Thyroid gland (tissue), 4 donors: Measurements from ENCODE around the gene PRR33. TPM values are rescaled to one million over a fixed set of nuclear protein-coding genes. Genes with fewer than 3 reads are reported as not detected.
"Not testable (repeated sequence)": the region's sequence is repeated elsewhere in the genome, so short reads cannot be mapped to it uniquely, and the experiment has no call there.

Experiments
- DNase-seq, 2 donors: peaks; one replicate each; pipeline ENCODE4 v3.0.0-alpha.2; 2019
- H3K27ac ChIP-seq, 3 donors: fragments of 200-600 bp; sonication (generic); 1 replicate in 2 of 3; 2 replicates in 1 of 3; pipeline ENCODE4 v1.5.1; 2016 to 2019; ENCODE audit warnings: mild to moderate bottlenecking in 1 of 3, moderate library complexity in 1 of 3
- H3K27me3 ChIP-seq: fragments of 200-600 bp; sonication (generic); one replicate; pipeline ENCODE4 v1.5.1; 2019
- H3K36me3 ChIP-seq, 2 donors: fragments of 200-600 bp; sonication (generic); one replicate each; pipeline ENCODE4 v1.5.1; 2016 to 2019
- H3K4me1 ChIP-seq, 2 donors: fragments of 200-600 bp; sonication (generic); one replicate each; pipeline ENCODE4 v1.5.1; 2017 to 2019
- H3K4me3 ChIP-seq, 3 donors: fragments of 200-600 bp; sonication (generic); replicated peaks in 1 of 3; 1 replicate in 2 of 3; 2 replicates in 1 of 3; pipeline ENCODE4 v1.5.1; 2016; ENCODE audit warnings: mild to moderate bottlenecking in 1 of 3
- H3K9me3 ChIP-seq: fragments of 200-600 bp; sonication (generic); one replicate; pipeline ENCODE4 v1.5.1; 2017
- POLR2A ChIP-seq, 2 donors: fragments of 450-650 bp; IDR thresholded peaks; one replicate each; pipeline ENCODE4 v1.6.1; 2017; ENCODE audit warnings: antibody characterized with exemption in 2 of 2, mild to moderate bottlenecking in 2 of 2, moderate library complexity in 1 of 2
- WGBS, 2 donors: methylation state at CpG; one replicate each; pipeline ENCODE4 v1.1.5; 2017; 5-methylcytosine and 5-hydroxymethylcytosine counted together
- intact Hi-C: fragments of 100-400 bp; cut with DNase I; formaldehyde crosslinking; loops from one replicate; pipeline ENCODE4 v1.15.1; 2023
- total RNA-seq, 4 donors: library from RNA; depleted of rRNA; stranded (reverse); fragments of >200 nt; gene quantifications; one replicate each; pipeline ENCODE4 v1.2.3, GENCODE V29; 2016
- TF ChIP-seq, protein P1 (sequence below), 6 experiments: fragments of 200-600 bp in 3 of 6; fragments of 450-650 bp in 3 of 6; sonication (generic) in 3 of 6; IDR thresholded peaks; one replicate each; pipeline ENCODE4 v1.5.1; 2016 to 2019; ENCODE audit warnings: antibody characterized with exemption in 6 of 6, mild to moderate bottlenecking in 2 of 6, inconsistent platforms in 1 of 6, moderate library complexity in 1 of 6

PRR33 gene
- total RNA-seq, 4 donors from 2014 or later, result not detected

- peaks cover 0 to 21% of the 10 kb centered on the region in 2 donors for H3K4me1 ChIP-seq
- DNase-seq, result peak in 1 of 2 donors; percentile 14
Observed at GRCh38 chr11:1876361-1877063, 15.2 kb downstream of the PRR33 start.

GRCh38 chr11:1875851-1876301, 15.8 kb downstream of the PRR33 start:
- H3K9me3 ChIP-seq, DNase-seq, H3K36me3 ChIP-seq, intact Hi-C loops, H3K27me3 ChIP-seq, H3K4me3 ChIP-seq: not testable (repeated sequence)
- 83 to 90% methylated on average over 1 to 4 of the region's 13 CpGs for WGBS, 2 donors
- H3K4me1 ChIP-seq, result peaks cover 0 to 15% of the 10 kb centered on the region in 2 donors
- H3K27ac ChIP-seq, result peak overlapping the region in 1 of 3 donors; percentile 17

More at GRCh38 chr11:1876361-1877063, 15.2 kb downstream of the PRR33 start:
- intact Hi-C loops, result no loop called here
- H3K27ac ChIP-seq, result peak overlapping the region in 1 of 3 donors; percentile 17
- no peaks in the 10 kb centered on the region for H3K27me3 ChIP-seq
- H3K9me3 ChIP-seq, result no peaks in the 10 kb centered on the region
- no peaks in the 10 kb centered on the region for H3K36me3 ChIP-seq
- no peak overlapping the region for H3K4me3 ChIP-seq
- WGBS, 2 donors, result 41 to 54% methylated on average over 20 to 23 of the region's 26 CpGs
- no peak for TF ChIP-seq POLR2A (IDR thresholded peaks at IDR 0.05)
- TF ChIP-seq, protein P1, sequence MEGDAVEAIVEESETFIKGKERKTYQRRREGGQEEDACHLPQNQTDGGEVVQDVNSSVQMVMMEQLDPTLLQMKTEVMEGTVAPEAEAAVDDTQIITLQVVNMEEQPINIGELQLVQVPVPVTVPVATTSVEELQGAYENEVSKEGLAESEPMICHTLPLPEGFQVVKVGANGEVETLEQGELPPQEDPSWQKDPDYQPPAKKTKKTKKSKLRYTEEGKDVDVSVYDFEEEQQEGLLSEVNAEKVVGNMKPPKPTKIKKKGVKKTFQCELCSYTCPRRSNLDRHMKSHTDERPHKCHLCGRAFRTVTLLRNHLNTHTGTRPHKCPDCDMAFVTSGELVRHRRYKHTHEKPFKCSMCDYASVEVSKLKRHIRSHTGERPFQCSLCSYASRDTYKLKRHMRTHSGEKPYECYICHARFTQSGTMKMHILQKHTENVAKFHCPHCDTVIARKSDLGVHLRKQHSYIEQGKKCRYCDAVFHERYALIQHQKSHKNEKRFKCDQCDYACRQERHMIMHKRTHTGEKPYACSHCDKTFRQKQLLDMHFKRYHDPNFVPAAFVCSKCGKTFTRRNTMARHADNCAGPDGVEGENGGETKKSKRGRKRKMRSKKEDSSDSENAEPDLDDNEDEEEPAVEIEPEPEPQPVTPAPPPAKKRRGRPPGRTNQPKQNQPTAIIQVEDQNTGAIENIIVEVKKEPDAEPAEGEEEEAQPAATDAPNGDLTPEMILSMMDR (IDR thresholded peaks at IDR 0.05), result peak in 3 of 6 experiments; percentile 12 to 25 (median 13)

- peak in 1 of 2 donors; percentile 0 for DNase-seq
- Histone ChIP-seq H3K4me1 (peaks cover 0 to 9% of the 10 kb centered on the region in 2 donors), H3K4me3 (no peak overlapping the region), H3K27me3 (no peaks in the 10 kb centered on the region), H3K27ac (peak overlapping the region in 1 of 3 donors; percentile 17), H3K36me3 (no peaks in the 10 kb centered on the region), H3K9me3 (no peaks in the 10 kb centered on the region)
- intact Hi-C loops, result no loop called here
- no peak for TF ChIP-seq POLR2A (IDR thresholded peaks at IDR 0.05)
- TF ChIP-seq, protein P1 (IDR thresholded peaks at IDR 0.05), result no peak
- 84 to 87% methylated on average over 9 to 17 of the region's 28 CpGs for WGBS, 2 donors
Observed at GRCh38 chr11:1875093-1875850, 16.4 kb downstream of the PRR33 start.

DNA sequence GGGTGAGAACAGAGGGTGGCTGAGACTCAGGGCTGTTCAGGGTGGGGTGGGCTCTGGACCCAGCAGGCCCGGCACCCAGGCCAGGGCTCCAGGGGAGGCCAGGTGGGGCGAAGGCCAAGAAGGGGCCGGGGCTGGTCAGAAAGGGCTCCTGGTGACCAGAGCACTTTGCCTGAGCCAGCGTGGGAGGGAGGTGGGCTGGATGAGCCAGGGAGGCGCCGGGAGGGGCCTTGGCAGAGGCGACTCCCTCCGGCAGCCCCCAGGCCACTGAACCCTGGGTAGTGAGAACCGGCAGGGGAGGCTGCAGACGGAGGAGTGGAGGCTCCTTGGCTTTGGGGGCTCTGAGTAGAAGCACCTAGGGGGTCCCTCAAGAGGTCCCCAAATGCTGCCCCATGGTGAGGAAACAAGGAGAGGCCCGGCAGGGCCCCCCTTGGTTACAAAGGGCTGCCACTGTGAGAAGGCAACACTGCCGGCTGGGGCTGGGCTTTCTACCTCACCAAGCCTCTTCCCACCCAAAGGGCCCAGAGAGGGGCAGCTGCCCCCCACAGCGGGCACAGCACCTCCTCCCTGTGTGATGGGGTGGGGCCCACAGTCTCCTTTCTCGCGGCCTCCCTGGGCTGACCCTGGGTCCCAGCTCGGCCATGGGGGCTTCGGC, 17.1 kb downstream of the PRR33 start:
- H3K9me3 ChIP-seq, H3K27me3 ChIP-seq, H3K36me3 ChIP-seq, DNase-seq, H3K4me3 ChIP-seq, H3K4me1 ChIP-seq, intact Hi-C loops: not testable (repeated sequence)
- H3K27ac ChIP-seq, result peak overlapping the region in 1 of 3 donors; percentile 17
- WGBS, 2 donors, result 75 to 81% methylated on average over 11 to 12 of the region's 17 CpGs

DNA sequence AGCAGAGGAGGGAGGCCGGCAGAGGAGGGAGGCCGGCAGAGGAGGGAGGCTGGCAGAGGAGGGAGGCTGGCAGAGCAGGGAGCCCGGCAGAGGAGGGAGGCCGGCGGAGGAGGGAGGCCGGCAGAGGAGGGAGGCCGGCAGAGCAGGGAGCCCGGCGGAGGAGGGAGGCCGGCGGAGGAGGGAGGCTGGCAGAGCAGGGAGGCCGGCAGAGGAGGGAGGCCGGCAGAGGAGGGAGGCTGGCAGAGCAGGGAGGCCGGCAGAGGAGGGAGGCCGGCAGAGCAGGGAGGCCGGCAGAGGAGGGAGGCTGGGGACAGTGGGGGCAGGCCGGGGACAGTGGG, 17.9 kb downstream of the PRR33 start:
- DNase-seq, H3K9me3 ChIP-seq, H3K27me3 ChIP-seq, H3K36me3 ChIP-seq, H3K4me1 ChIP-seq, H3K27ac ChIP-seq, H3K4me3 ChIP-seq, intact Hi-C loops: not testable (repeated sequence)
- WGBS, 2 donors, result 80 to 86% methylated on average over 15 to 17 of the region's 17 CpGs

- intact Hi-C loops, result no loop called here
- DNase-seq, result no peak
- Histone ChIP-seq H3K9me3 (no peaks in the 10 kb centered on the region), H3K27ac (no peak overlapping the region), H3K4me1 (peaks cover 0 to 7% of the 10 kb centered on the region in 2 donors), H3K4me3 (no peak overlapping the region), H3K36me3 (no peaks in the 10 kb centered on the region), H3K27me3 (no peaks in the 10 kb centered on the region)
- WGBS, 2 donors, result 19 to 43% methylated on average over 9 to 11 of the region's 11 CpGs
- TF ChIP-seq, protein P1 (IDR thresholded peaks at IDR 0.05), result no peak
- TF ChIP-seq POLR2A (IDR thresholded peaks at IDR 0.05), result no peak
Observed at GRCh38 chr11:1873048-1873812, 18.5 kb downstream of the PRR33 start.
